Peyer's patch (tissue), 4 donors: Measurements from ENCODE around the gene USP3.

Experiments
- CTCF ChIP-seq, 6 experiments: fragments of 450-650 bp in 4 of 6; fragments of 200-600 bp in 2 of 6; sonication (generic) in 1 of 6; IDR thresholded peaks; one replicate each; pipeline ENCODE4 v1.5.1; 2017 to 2019; ENCODE audit warnings: antibody characterized with exemption in 6 of 6, mild to moderate bottlenecking in 3 of 6, moderate library complexity in 1 of 6
- POLR2A ChIP-seq, 2 donors: fragments of 450-650 bp; IDR thresholded peaks; one replicate each; pipeline ENCODE4 v1.5.1; 2017; ENCODE audit warnings: antibody characterized with exemption in 2 of 2, mild to moderate bottlenecking in 2 of 2, moderate library complexity in 2 of 2

- no peak for TF ChIP-seq CTCF (IDR thresholded peaks at IDR 0.05)
- TF ChIP-seq POLR2A (IDR thresholded peaks at IDR 0.05), result no peak
Observed at GRCh38 chr15:63506537-63507035, 2.2 kb downstream of the USP3 start.
